Mammary epithelial cell (primary cell): Measurements from ENCODE around the gene SYCN.
A peak's percentile ranks its signal among the peaks of the same experiment; 100 is the strongest.

ENCODE experiments used
- CTCF ChIP-seq, 2 donors: IDR thresholded peaks in 1 of 2; conservative IDR thresholded peaks in 1 of 2; 2 replicates each; pipeline ENCODE4 v1.5.1; 2011 to 2012; ENCODE audit warnings: inconsistent platforms in 2 of 2, low read length in 2 of 2, mild to moderate bottlenecking in 2 of 2, control low read depth in 1 of 2, low read depth in 1 of 2; ENCODE audit not compliant: insufficient read depth in 1 of 2; ENCODE audit errors: extremely low read depth in 1 of 2
- EZH2 ChIP-seq: IDR thresholded peaks from 2 replicates; pipeline ENCODE4 v1.6.1; 2012; ENCODE audit warnings: low read length, inconsistent platforms, borderline replicate concordance

GRCh38 chr19:39197808-39198207 lies 6.3 kb downstream of the SYCN start:
- TF ChIP-seq CTCF (conservative IDR thresholded peaks at IDR 0.05 in 1 of 2, IDR thresholded peaks at IDR 0.05 in 1 of 2; ENCODE audit: extremely low read depth in 1 of 2, insufficient read depth in 1 of 2, low read depth in 1 of 2, low read length in 2 of 2) (peak in 1 of 2 donors; percentile 32), EZH2 (no peak)
